ENCODE results near the gene CNOT6.

GRCh38 chr5:180535573-180535972, 41.4 kb downstream of the CNOT6 start:
- TF ChIP-seq EZH2phosphoT487 (IDR thresholded peaks at IDR 0.05; ENCODE audit: low read depth) = no peak
- TF ChIP-seq CTCF (IDR thresholded peaks at IDR 0.05; ENCODE audit: low read depth, low read length) = no peak
